ENCODE results near the gene NFKB1.

The NFKB1 gene

GRCh38 chr4:102543030-102543928 is 42.1 kb downstream of the NFKB1 start:
- Histone ChIP-seq H3K4me1 (ENCODE audit: insufficient read depth, low read length) (no peaks in the 10 kb centered on the region), H3K36me3 (ENCODE audit: insufficient read depth, low read length) (peaks cover 5% of the 10 kb centered on the region), H2AFZ (ENCODE audit: low read depth, low read length) (no peak overlapping the region), H3K9me3 (ENCODE audit: low read length) (no peaks in the 10 kb centered on the region), H3K4me3 (ENCODE audit: low read length) (no peak overlapping the region), H3K27me3 (ENCODE audit: insufficient read depth, low read length) (no peaks in the 10 kb centered on the region)

GRCh38 chr4:102546635-102547034 is 45.5 kb downstream of the NFKB1 start:
- Histone ChIP-seq H3K9me3 (ENCODE audit: low read length) (no peaks in the 10 kb centered on the region), H3K4me3 (ENCODE audit: low read length) (no peak overlapping the region), H3K4me1 (ENCODE audit: insufficient read depth, low read length) (no peaks in the 10 kb centered on the region), H3K36me3 (ENCODE audit: insufficient read depth, low read length) (peaks cover 3% of the 10 kb centered on the region), H2AFZ (ENCODE audit: low read depth, low read length) (no peak overlapping the region), H3K27me3 (ENCODE audit: insufficient read depth, low read length) (no peaks in the 10 kb centered on the region)

DNA sequence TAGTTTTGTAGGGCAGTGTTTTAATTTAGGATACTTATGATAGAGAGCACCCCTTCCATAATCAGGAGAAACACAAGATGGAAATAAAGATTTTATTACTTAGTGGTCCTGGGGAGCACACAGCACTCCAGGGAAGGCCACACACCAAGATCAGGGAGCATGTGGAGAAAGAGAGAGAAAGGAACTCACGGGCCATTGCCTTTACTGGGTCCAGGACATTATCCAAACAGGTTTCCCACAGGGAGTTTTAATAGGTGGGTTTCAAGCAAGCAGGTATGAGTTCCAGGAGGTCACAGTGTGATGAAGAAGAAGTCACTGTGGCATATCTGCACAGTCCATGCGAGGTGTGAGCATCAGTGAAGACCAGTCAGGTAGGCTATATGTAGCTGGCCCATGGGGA is 46.8 kb downstream of the NFKB1 start:
- Histone ChIP-seq H3K9me3 (ENCODE audit: low read length) (no peaks in the 10 kb centered on the region), H3K4me1 (ENCODE audit: insufficient read depth, low read length) (no peaks in the 10 kb centered on the region), H3K36me3 (ENCODE audit: insufficient read depth, low read length) (peaks cover 7% of the 10 kb centered on the region), H3K4me3 (ENCODE audit: low read length) (no peak overlapping the region), H2AFZ (ENCODE audit: low read depth, low read length) (no peak overlapping the region), H3K27me3 (ENCODE audit: insufficient read depth, low read length) (no peaks in the 10 kb centered on the region)

DNA sequence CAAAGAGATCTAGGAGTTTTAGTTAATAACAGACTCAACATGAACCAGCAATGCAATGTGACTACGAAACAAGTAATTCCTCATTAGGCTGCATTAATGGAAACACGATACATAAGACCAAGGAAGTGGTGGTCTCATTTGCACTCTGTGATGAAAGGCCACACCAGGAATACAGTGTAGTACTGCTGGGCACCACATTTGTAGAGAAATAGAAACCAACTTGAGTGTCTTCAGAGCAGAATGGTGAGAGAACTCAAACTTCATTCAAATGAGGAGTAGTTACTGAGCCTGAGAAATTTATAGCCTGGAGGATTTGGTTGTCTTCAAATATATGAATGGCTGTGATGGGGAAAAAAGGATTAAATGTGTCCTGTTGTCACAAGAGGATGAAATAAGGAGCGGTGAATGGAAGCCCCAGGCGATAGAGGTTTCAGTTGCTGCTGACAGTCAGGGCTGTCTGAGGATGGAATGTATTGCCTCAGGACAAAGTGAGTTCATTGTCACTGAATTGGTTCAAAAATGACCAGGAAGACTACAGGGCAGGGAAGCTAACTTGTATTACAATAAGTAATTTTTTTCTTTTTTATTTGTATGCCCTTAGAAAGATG is 50.9 kb downstream of the NFKB1 start:
- no peaks in the 10 kb centered on the region for H3K27me3 ChIP-seq (ENCODE audit: insufficient read depth, low read length)
- H3K9me3 ChIP-seq (ENCODE audit: low read length): no peaks in the 10 kb centered on the region
- no peaks in the 10 kb centered on the region for H3K4me1 ChIP-seq (ENCODE audit: insufficient read depth, low read length)
- no peak overlapping the region for H2AFZ ChIP-seq (ENCODE audit: low read depth, low read length)
- peaks cover 3% of the 10 kb centered on the region for H3K36me3 ChIP-seq (ENCODE audit: insufficient read depth, low read length)
- H3K4me3 ChIP-seq (ENCODE audit: low read length): no peak overlapping the region

- peaks cover 3% of the 10 kb centered on the region for H3K36me3 ChIP-seq (ENCODE audit: insufficient read depth, low read length)
- H3K9me3 ChIP-seq (ENCODE audit: low read length): no peaks in the 10 kb centered on the region
- no peak overlapping the region for H2AFZ ChIP-seq (ENCODE audit: low read depth, low read length)
- no peaks in the 10 kb centered on the region for H3K4me1 ChIP-seq (ENCODE audit: insufficient read depth, low read length)
- H3K27me3 ChIP-seq (ENCODE audit: insufficient read depth, low read length): no peaks in the 10 kb centered on the region
- no peak overlapping the region for H3K4me3 ChIP-seq (ENCODE audit: low read length)
These were observed 51.6 kb downstream of the NFKB1 start for GRCh38 chr4:102552781-102553180.

GRCh38 chr4:102553982-102554381 is 52.8 kb downstream of the NFKB1 start:
- Histone ChIP-seq H3K4me1 (ENCODE audit: insufficient read depth, low read length) (no peaks in the 10 kb centered on the region), H3K36me3 (ENCODE audit: insufficient read depth, low read length) (peaks cover 3% of the 10 kb centered on the region), H3K4me3 (ENCODE audit: low read length) (no peak overlapping the region), H3K27me3 (ENCODE audit: insufficient read depth, low read length) (no peaks in the 10 kb centered on the region), H2AFZ (ENCODE audit: low read depth, low read length) (no peak overlapping the region), H3K9me3 (ENCODE audit: low read length) (no peaks in the 10 kb centered on the region)

GRCh38 chr4:102554482-102554881 is 53.3 kb downstream of the NFKB1 start:
- no peak overlapping the region for H3K4me3 ChIP-seq (ENCODE audit: low read length)
- no peak overlapping the region for H2AFZ ChIP-seq (ENCODE audit: low read depth, low read length)
- H3K27me3 ChIP-seq (ENCODE audit: insufficient read depth, low read length): no peaks in the 10 kb centered on the region
- no peaks in the 10 kb centered on the region for H3K4me1 ChIP-seq (ENCODE audit: insufficient read depth, low read length)
- H3K9me3 ChIP-seq (ENCODE audit: low read length): no peaks in the 10 kb centered on the region
- peaks cover 3% of the 10 kb centered on the region for H3K36me3 ChIP-seq (ENCODE audit: insufficient read depth, low read length)

DNA sequence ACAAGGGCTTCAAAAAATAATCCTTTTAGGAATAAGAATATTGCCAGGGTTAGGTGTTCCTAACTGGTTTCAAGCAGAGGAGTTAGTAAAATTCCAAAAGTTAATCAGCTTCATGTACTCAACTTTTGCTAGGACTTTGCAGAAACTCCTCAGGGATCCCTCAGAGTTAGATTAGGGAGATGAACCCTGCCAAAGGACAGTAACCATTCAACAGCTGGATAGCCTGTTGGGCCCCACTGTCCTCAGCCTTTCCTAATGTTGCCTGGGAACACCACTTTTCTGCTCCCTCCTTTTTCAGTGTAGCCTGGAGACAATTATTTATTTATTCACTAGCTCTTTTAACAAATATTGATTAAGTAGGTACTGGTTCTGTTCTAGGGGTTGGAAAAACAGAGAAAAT is 53.8 kb downstream of the NFKB1 start:
- no peaks in the 10 kb centered on the region for H3K4me1 ChIP-seq (ENCODE audit: insufficient read depth, low read length)
- no peaks in the 10 kb centered on the region for H3K27me3 ChIP-seq (ENCODE audit: insufficient read depth, low read length)
- no peaks in the 10 kb centered on the region for H3K9me3 ChIP-seq (ENCODE audit: low read length)
- no peak overlapping the region for H3K4me3 ChIP-seq (ENCODE audit: low read length)
- no peak overlapping the region for H2AFZ ChIP-seq (ENCODE audit: low read depth, low read length)
- H3K36me3 ChIP-seq (ENCODE audit: insufficient read depth, low read length): peaks cover 3% of the 10 kb centered on the region

DNA sequence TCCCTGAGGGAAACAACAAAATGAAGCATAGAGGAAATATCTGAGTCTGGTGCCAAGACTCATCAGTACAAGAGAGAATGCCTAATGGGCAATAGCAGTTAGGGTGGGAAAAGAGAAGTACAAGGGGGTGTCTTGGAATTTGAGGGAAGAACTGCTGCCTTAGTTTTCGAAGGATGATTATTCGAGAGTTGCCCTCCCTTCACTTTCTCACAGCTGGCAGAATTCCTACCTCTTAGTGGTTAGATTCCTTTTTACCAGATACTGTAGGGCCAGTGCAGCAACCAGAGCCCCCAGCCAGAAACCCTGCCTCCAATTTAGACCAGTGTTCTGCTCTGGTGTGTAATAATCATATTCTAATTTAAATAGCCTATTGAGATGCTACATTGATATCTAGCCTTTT is 56.5 kb downstream of the NFKB1 start:
- H3K27me3 ChIP-seq (ENCODE audit: insufficient read depth, low read length): no peaks in the 10 kb centered on the region
- no peak overlapping the region for H3K4me3 ChIP-seq (ENCODE audit: low read length)
- H2AFZ ChIP-seq (ENCODE audit: low read depth, low read length): no peak overlapping the region
- no peaks in the 10 kb centered on the region for H3K9me3 ChIP-seq (ENCODE audit: low read length)
- no peaks in the 10 kb centered on the region for H3K4me1 ChIP-seq (ENCODE audit: insufficient read depth, low read length)
- no peaks in the 10 kb centered on the region for H3K36me3 ChIP-seq (ENCODE audit: insufficient read depth, low read length)

- no peaks in the 10 kb centered on the region for H3K4me1 ChIP-seq (ENCODE audit: insufficient read depth, low read length)
- H3K36me3 ChIP-seq (ENCODE audit: insufficient read depth, low read length): no peaks in the 10 kb centered on the region
- no peaks in the 10 kb centered on the region for H3K27me3 ChIP-seq (ENCODE audit: insufficient read depth, low read length)
- no peak overlapping the region for H3K4me3 ChIP-seq (ENCODE audit: low read length)
- no peak overlapping the region for H2AFZ ChIP-seq (ENCODE audit: low read depth, low read length)
- no peaks in the 10 kb centered on the region for H3K9me3 ChIP-seq (ENCODE audit: low read length)
These were observed 59.0 kb downstream of the NFKB1 start for GRCh38 chr4:102560115-102560514.

DNA sequence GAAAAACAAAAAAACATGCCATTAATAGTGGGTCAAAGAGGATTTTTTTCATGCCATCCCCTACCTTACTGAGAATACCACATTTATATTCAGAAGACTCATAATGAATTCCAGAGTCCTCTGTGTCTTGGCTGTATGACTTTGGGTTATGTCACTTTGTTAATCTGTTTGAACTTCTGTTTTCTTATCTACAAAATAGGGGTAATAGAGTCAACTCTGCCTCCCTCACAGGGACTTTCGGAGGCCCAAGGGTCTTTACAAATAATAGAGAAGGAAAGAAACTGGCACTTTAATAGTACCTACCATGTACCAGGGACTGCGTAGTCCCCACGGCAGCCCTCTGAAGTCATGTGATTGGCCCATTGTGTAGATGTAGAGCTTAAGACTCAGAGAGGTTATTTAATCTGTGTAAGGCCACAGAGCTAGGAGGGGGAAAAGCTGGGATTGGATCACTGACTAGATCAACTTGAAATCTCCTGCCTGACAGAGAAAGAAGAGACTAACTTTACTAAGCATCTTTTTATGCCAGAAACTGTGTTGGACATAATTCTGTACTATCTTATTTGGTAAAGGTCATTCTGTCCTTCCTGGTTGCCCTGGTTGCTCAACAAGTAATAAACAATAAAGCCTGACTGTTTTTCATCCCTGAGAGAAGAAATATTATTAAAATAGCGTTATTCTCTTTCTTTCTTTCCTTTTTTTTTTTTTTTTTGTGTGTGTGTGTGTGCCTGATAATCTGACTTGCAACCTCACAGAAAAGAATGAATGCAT is 59.6 kb downstream of the NFKB1 start:
- no peaks in the 10 kb centered on the region for H3K27me3 ChIP-seq (ENCODE audit: insufficient read depth, low read length)
- H2AFZ ChIP-seq (ENCODE audit: low read depth, low read length): no peak overlapping the region
- H3K36me3 ChIP-seq (ENCODE audit: insufficient read depth, low read length): no peaks in the 10 kb centered on the region
- H3K4me3 ChIP-seq (ENCODE audit: low read length): no peak overlapping the region
- no peaks in the 10 kb centered on the region for H3K9me3 ChIP-seq (ENCODE audit: low read length)
- no peaks in the 10 kb centered on the region for H3K4me1 ChIP-seq (ENCODE audit: insufficient read depth, low read length)

- no peak overlapping the region for H3K4me3 ChIP-seq (ENCODE audit: low read length)
- no peaks in the 10 kb centered on the region for H3K9me3 ChIP-seq (ENCODE audit: low read length)
- H3K4me1 ChIP-seq (ENCODE audit: insufficient read depth, low read length): no peaks in the 10 kb centered on the region
- no peak overlapping the region for H2AFZ ChIP-seq (ENCODE audit: low read depth, low read length)
- no peaks in the 10 kb centered on the region for H3K27me3 ChIP-seq (ENCODE audit: insufficient read depth, low read length)
- H3K36me3 ChIP-seq (ENCODE audit: insufficient read depth, low read length): peaks cover 5% of the 10 kb centered on the region
These were observed 61.8 kb downstream of the NFKB1 start for GRCh38 chr4:102563000-102563399.

DNA sequence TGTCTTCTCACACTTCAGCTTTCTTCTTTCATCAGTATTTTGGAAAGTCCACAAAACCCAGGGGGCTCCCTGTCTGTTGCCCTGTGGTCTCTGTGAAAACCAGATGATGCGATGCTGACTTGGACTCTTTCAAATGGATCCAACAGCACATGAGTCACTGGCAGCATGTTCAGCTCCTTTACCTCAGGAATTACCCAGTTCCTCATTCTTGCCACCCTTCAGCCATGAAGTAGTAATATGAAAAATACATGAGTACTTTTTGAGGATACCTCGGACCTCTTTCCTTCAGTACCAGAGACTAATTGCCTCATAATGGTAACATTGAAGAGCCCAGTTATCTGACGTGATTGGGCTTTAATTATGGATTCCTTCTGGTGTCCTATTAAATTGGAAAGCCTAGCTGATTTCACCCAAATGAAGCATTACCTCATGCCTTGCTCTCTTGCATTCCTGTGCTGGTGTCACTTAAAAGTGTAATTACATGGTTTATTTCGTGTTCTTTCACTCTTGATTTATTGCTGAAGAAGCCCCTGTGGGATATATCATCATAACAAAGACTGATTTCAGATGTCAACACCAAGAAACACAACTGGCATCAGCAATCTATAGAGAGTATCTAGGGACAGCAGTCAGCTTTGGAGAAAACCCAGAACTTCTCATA is 63.4 kb downstream of the NFKB1 start:
- Histone ChIP-seq H3K27me3 (ENCODE audit: insufficient read depth, low read length) (no peaks in the 10 kb centered on the region), H3K4me1 (ENCODE audit: insufficient read depth, low read length) (no peaks in the 10 kb centered on the region), H2AFZ (ENCODE audit: low read depth, low read length) (no peak overlapping the region), H3K9me3 (ENCODE audit: low read length) (no peaks in the 10 kb centered on the region), H3K36me3 (ENCODE audit: insufficient read depth, low read length) (peaks cover 5% of the 10 kb centered on the region), H3K4me3 (ENCODE audit: low read length) (no peak overlapping the region)
